HG03135 (cell line): Measurements from ENCODE around the gene DNAH1.

ENCODE experiments used
- ATAC-seq: cut with Tn5 transposase; IDR thresholded peaks from one replicate; pipeline ENCODE4 v1.9.1; 2021; ENCODE audit warnings: mild to moderate bottlenecking, moderate library complexity; ENCODE audit not compliant: unreplicated experiment

Gene DNAH1

GRCh38 chr3:52310861-52311575 lies 5.1 kb upstream of the DNAH1 start:
- ATAC-seq = no peak

GRCh38 chr3:52311576-52312119 lies 4.5 kb upstream of the DNAH1 start:
- no peak for ATAC-seq

GRCh38 chr3:52313188-52313773 lies 2.8 kb upstream of the DNAH1 start:
- peak; percentile 7 for ATAC-seq

GRCh38 chr3:52313774-52314188 lies 2.3 kb upstream of the DNAH1 start:
- peak; percentile 80 for ATAC-seq

GRCh38 chr3:52314489-52314888 lies 1.6 kb upstream of the DNAH1 start:
- ATAC-seq = no peak

- no peak for ATAC-seq
These were observed 1.1 kb upstream of the DNAH1 start for GRCh38 chr3:52315006-52315405.

GRCh38 chr3:52317208-52318000 lies 1.3 kb downstream of the DNAH1 start:
- peak; percentile 41 for ATAC-seq

- ATAC-seq = no peak
These were observed 2.2 kb downstream of the DNAH1 start for GRCh38 chr3:52318186-52318816.

GRCh38 chr3:52319921-52320595 lies 3.9 kb downstream of the DNAH1 start:
- ATAC-seq = no peak

- no peak for ATAC-seq
These were observed 5.4 kb downstream of the DNAH1 start for GRCh38 chr3:52321481-52321880.

GRCh38 chr3:52322466-52322865 lies 6.3 kb downstream of the DNAH1 start:
- ATAC-seq = no peak

GRCh38 chr3:52323526-52324295 lies 7.6 kb downstream of the DNAH1 start:
- ATAC-seq = no peak

GRCh38 chr3:52324676-52325075 lies 8.6 kb downstream of the DNAH1 start:
- no peak for ATAC-seq

GRCh38 chr3:52325686-52326085 lies 9.6 kb downstream of the DNAH1 start:
- ATAC-seq = no peak

- ATAC-seq = no peak
These were observed 10.9 kb downstream of the DNAH1 start for GRCh38 chr3:52326976-52327375.

GRCh38 chr3:52327486-52328290 lies 11.6 kb downstream of the DNAH1 start:
- no peak for ATAC-seq

GRCh38 chr3:52328536-52329080 lies 12.5 kb downstream of the DNAH1 start:
- ATAC-seq = no peak

GRCh38 chr3:52330194-52330805 lies 14.2 kb downstream of the DNAH1 start:
- ATAC-seq = no peak
